ENCODE data around the gene SLX4IP.

DNA sequence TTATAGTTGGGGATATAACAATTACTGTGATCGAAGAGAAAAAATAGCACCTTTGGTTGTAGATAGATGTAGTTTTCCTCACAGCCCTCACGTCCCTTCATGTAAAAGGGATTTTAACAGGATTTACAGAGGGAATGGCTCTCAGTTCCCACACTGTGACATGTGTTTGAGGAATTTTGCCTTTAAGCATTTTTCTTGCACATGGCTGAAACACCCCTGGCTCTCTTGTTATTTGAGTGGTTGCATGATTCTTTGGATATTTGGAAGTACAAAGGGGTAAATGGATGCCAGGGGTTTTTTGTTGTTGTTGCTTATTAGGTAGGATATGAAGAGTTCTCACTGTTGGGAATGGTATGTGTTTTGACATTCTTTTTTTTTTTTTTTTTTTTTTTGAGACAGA is 190.5 kb downstream of the SLX4IP start:
- TF ChIP-seq, protein P1, sequence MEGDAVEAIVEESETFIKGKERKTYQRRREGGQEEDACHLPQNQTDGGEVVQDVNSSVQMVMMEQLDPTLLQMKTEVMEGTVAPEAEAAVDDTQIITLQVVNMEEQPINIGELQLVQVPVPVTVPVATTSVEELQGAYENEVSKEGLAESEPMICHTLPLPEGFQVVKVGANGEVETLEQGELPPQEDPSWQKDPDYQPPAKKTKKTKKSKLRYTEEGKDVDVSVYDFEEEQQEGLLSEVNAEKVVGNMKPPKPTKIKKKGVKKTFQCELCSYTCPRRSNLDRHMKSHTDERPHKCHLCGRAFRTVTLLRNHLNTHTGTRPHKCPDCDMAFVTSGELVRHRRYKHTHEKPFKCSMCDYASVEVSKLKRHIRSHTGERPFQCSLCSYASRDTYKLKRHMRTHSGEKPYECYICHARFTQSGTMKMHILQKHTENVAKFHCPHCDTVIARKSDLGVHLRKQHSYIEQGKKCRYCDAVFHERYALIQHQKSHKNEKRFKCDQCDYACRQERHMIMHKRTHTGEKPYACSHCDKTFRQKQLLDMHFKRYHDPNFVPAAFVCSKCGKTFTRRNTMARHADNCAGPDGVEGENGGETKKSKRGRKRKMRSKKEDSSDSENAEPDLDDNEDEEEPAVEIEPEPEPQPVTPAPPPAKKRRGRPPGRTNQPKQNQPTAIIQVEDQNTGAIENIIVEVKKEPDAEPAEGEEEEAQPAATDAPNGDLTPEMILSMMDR (IDR thresholded peaks at IDR 0.05; ENCODE audit: low read depth, low read length), result no peak
- no peak for TF ChIP-seq EZH2phosphoT487 (IDR thresholded peaks at IDR 0.05; ENCODE audit: low read depth)
